Nephron (organoid): ENCODE data around the gene ATP5PO.

Source experiments
- H3K27ac Mint-ChIP-seq, 3 experiments: 2 replicates each; pipeline ENCODE4 v1.8.0; 2020; ENCODE audit warnings: mixed read lengths in 3 of 3, mild to moderate bottlenecking in 2 of 3, moderate library complexity in 1 of 3
- H3K27me3 Mint-ChIP-seq: 2 replicates; pipeline ENCODE4 v1.8.0; 2021; ENCODE audit warnings: low read depth, mild to moderate bottlenecking, moderate library complexity, mixed read lengths
- H3K36me3 Mint-ChIP-seq: 2 replicates; pipeline ENCODE4 v1.8.0; 2020; ENCODE audit warnings: low read depth, mixed read lengths
- H3K4me1 Mint-ChIP-seq: 2 replicates; pipeline ENCODE4 v1.8.0; 2020; ENCODE audit warnings: mixed read lengths
- H3K4me3 Mint-ChIP-seq, 3 experiments: 2 replicates each; pipeline ENCODE4 v1.8.0; 2020; ENCODE audit warnings: mild to moderate bottlenecking in 3 of 3, mixed read lengths in 3 of 3, moderate library complexity in 2 of 3
- H3K9me3 Mint-ChIP-seq: 2 replicates; pipeline ENCODE4 v1.8.0; 2020; ENCODE audit warnings: mixed read lengths
- CTCF ChIP-seq, 3 experiments: fragments of 200-600 bp; sonication (generic); IDR thresholded peaks; one replicate each; pipeline ENCODE4 v1.5.0; 2021; ENCODE audit warnings: antibody characterized with exemption in 3 of 3; ENCODE audit not compliant: unreplicated experiment in 3 of 3

The ATP5PO gene

GRCh38 chr21:33892853-33893252 lies 22.8 kb downstream of the ATP5PO start:
- Mint-ChIP-seq H3K4me3 (no peak overlapping the region), H3K27me3 (peaks cover 7% of the 10 kb centered on the region), H3K36me3 (no peaks in the 10 kb centered on the region), H3K4me1 (peaks cover 14% of the 10 kb centered on the region), H3K27ac (no peak overlapping the region), H3K9me3 (no peaks in the 10 kb centered on the region)
- TF ChIP-seq CTCF (IDR thresholded peaks at IDR 0.05; ENCODE audit: unreplicated experiment in 3 of 3), result no peak

GRCh38 chr21:33890187-33890586 lies 25.4 kb downstream of the ATP5PO start:
- H3K4me3 Mint-ChIP-seq, result no peak overlapping the region
- peaks cover 11% of the 10 kb centered on the region for H3K4me1 Mint-ChIP-seq
- no peak for TF ChIP-seq CTCF (IDR thresholded peaks at IDR 0.05; ENCODE audit: unreplicated experiment in 3 of 3)
- no peaks in the 10 kb centered on the region for H3K9me3 Mint-ChIP-seq
- no peaks in the 10 kb centered on the region for H3K36me3 Mint-ChIP-seq
- no peak overlapping the region for H3K27ac Mint-ChIP-seq
- H3K27me3 Mint-ChIP-seq, result peaks cover 3% of the 10 kb centered on the region

GRCh38 chr21:33886321-33886720 lies 29.3 kb downstream of the ATP5PO start:
- Mint-ChIP-seq H3K4me3 (no peak overlapping the region), H3K4me1 (peaks cover 31% of the 10 kb centered on the region), H3K27me3 (no peaks in the 10 kb centered on the region), H3K27ac (no peak overlapping the region), H3K36me3 (no peaks in the 10 kb centered on the region), H3K9me3 (no peaks in the 10 kb centered on the region)
- TF ChIP-seq CTCF (IDR thresholded peaks at IDR 0.05; ENCODE audit: unreplicated experiment in 3 of 3), result no peak

GRCh38 chr21:33885172-33885514 lies 30.5 kb downstream of the ATP5PO start:
- no peak for TF ChIP-seq CTCF (IDR thresholded peaks at IDR 0.05; ENCODE audit: unreplicated experiment in 3 of 3)
- Mint-ChIP-seq H3K4me3 (no peak overlapping the region), H3K27ac (peak overlapping the region in 2 of 3 experiments; percentile 53 to 88), H3K4me1 (peaks cover 31% of the 10 kb centered on the region), H3K27me3 (no peaks in the 10 kb centered on the region), H3K36me3 (no peaks in the 10 kb centered on the region), H3K9me3 (no peaks in the 10 kb centered on the region)

GRCh38 chr21:33884376-33885171 lies 31.0 kb downstream of the ATP5PO start:
- H3K27ac Mint-ChIP-seq, result peak overlapping the region in 2 of 3 experiments; percentile 53 to 88
- H3K27me3 Mint-ChIP-seq, result no peaks in the 10 kb centered on the region
- H3K36me3 Mint-ChIP-seq, result no peaks in the 10 kb centered on the region
- peaks cover 31% of the 10 kb centered on the region for H3K4me1 Mint-ChIP-seq
- peak overlapping the region in 1 of 3 experiments; percentile 13 for H3K4me3 Mint-ChIP-seq
- TF ChIP-seq CTCF (IDR thresholded peaks at IDR 0.05; ENCODE audit: unreplicated experiment in 3 of 3), result no peak
- no peaks in the 10 kb centered on the region for H3K9me3 Mint-ChIP-seq

- H3K4me1 Mint-ChIP-seq, result peaks cover 31% of the 10 kb centered on the region
- H3K27ac Mint-ChIP-seq, result peak overlapping the region in 2 of 3 experiments; percentile 54 to 77
- TF ChIP-seq CTCF (IDR thresholded peaks at IDR 0.05; ENCODE audit: unreplicated experiment in 3 of 3), result no peak
- H3K36me3 Mint-ChIP-seq, result no peaks in the 10 kb centered on the region
- no peaks in the 10 kb centered on the region for H3K27me3 Mint-ChIP-seq
- H3K9me3 Mint-ChIP-seq, result no peaks in the 10 kb centered on the region
- H3K4me3 Mint-ChIP-seq, result no peak overlapping the region
These were observed 32.5 kb downstream of the ATP5PO start for GRCh38 chr21:33883118-33883517.
